HEK293 (cell line): ENCODE measurements around the gene GTPBP1.

Experiments
- CTCF ChIA-PET: fragments of 350-600 bp; formaldehyde crosslinking; extraction: SDS; loops from one replicate; lab custom pipeline; 2021; ENCODE audit warnings: antibody characterized with exemption; lab: Yijun Ruan, JAX
- POLR2A ChIA-PET: fragments of 300-600 bp; formaldehyde crosslinking; extraction: SDS; loops from one replicate; lab custom pipeline; 2020; ENCODE audit warnings: antibody characterized with exemption, inconsistent platforms; lab: Yijun Ruan, JAX
- H3K27ac ChIP-seq: fragments of 200-500 bp; sonication (Bioruptor generic); 2 replicates; pipeline ENCODE4 v1.5.1; 2014; ENCODE audit warnings: low read depth, low read length, control low read depth, inconsistent platforms; ENCODE audit errors: extremely low read depth
- H3K36me3 ChIP-seq, 2 experiments: fragments of 200-500 bp in 1 of 2; sonication (Bioruptor generic) in 1 of 2; 1 replicate in 1 of 2; 2 replicates in 1 of 2; pipeline ENCODE4 v1.5.1; 2014 to 2017; ENCODE audit warnings: inconsistent platforms in 2 of 2, low read length in 2 of 2; ENCODE audit not compliant: control insufficient read depth in 2 of 2, insufficient read depth in 1 of 2
- H3K4me1 ChIP-seq: fragments of 200-500 bp; sonication (Bioruptor generic); 2 replicates; pipeline ENCODE4 v1.5.1; 2014; ENCODE audit warnings: mild to moderate bottlenecking, low read length, inconsistent platforms; ENCODE audit not compliant: control insufficient read depth, insufficient read depth
- H3K4me3 ChIP-seq: 2 replicates; pipeline ENCODE4 v1.5.1; 2011; ENCODE audit warnings: low read depth, mild to moderate bottlenecking, control low read depth, low read length, moderate library complexity
- H3K9me3 ChIP-seq: fragments of 200-500 bp; sonication (Bioruptor generic); 2 replicates; pipeline ENCODE4 v1.5.1; 2014; ENCODE audit warnings: low read depth, low read length, inconsistent platforms; ENCODE audit not compliant: control insufficient read depth, insufficient read depth
- KLF9 ChIP-seq: fragments of 450-650 bp; formaldehyde crosslinking; IDR thresholded peaks from 2 replicates; pipeline ENCODE4 v1.5.1; 2016; ENCODE audit warnings: missing biosample characterization, missing genetic modification characterization, low read depth
- SCRT1 ChIP-seq: fragments of 450-650 bp; formaldehyde crosslinking; IDR thresholded peaks from 2 replicates; pipeline ENCODE4 v1.5.1; 2016; ENCODE audit warnings: missing biosample characterization, missing genetic modification characterization, borderline replicate concordance
- TSHZ1 ChIP-seq: fragments of 450-650 bp; formaldehyde crosslinking; IDR thresholded peaks from 2 replicates; pipeline ENCODE4 v1.5.1; 2016; ENCODE audit warnings: missing biosample characterization, missing genetic modification characterization, borderline replicate concordance
- WT1 ChIP-seq: fragments of 450-650 bp; formaldehyde crosslinking; IDR thresholded peaks from 2 replicates; pipeline ENCODE4 v1.5.1; 2016; ENCODE audit warnings: missing biosample characterization, missing genetic modification characterization
- ZBTB7A ChIP-seq: fragments of 450-650 bp; formaldehyde crosslinking; IDR thresholded peaks from 2 replicates; pipeline ENCODE4 v1.5.1; 2016; ENCODE audit warnings: low read depth, missing biosample characterization, missing genetic modification characterization
- ZFP3 ChIP-seq: fragments of 450-650 bp; formaldehyde crosslinking; IDR thresholded peaks from 2 replicates; pipeline ENCODE4 v1.5.1; 2016; ENCODE audit warnings: low read depth, missing biosample characterization, missing genetic modification characterization
- ZNF112 ChIP-seq: fragments of 450-650 bp; formaldehyde crosslinking; IDR thresholded peaks from 2 replicates; pipeline ENCODE4 v1.5.0; 2017; ENCODE audit warnings: missing biosample characterization, missing genetic modification characterization
- ZNF148 ChIP-seq: fragments of 450-650 bp; formaldehyde crosslinking; IDR thresholded peaks from 2 replicates; pipeline ENCODE4 v1.5.0; 2017; ENCODE audit warnings: missing biosample characterization, missing genetic modification characterization, borderline replicate concordance
- ZNF18 ChIP-seq: fragments of 450-650 bp; formaldehyde crosslinking; IDR thresholded peaks from 2 replicates; pipeline ENCODE4 v1.5.1; 2016; ENCODE audit warnings: missing biosample characterization, missing genetic modification characterization
- ZNF280C ChIP-seq: fragments of 450-650 bp; formaldehyde crosslinking; IDR thresholded peaks from 2 replicates; pipeline ENCODE4 v1.5.1; 2016; ENCODE audit warnings: missing biosample characterization, missing genetic modification characterization
- ZNF350 ChIP-seq: fragments of 450-650 bp; formaldehyde crosslinking; IDR thresholded peaks from 2 replicates; pipeline ENCODE4 v1.5.0; 2017; ENCODE audit warnings: missing biosample characterization, mild to moderate bottlenecking, missing genetic modification characterization
- ZNF354C ChIP-seq: fragments of 450-650 bp; formaldehyde crosslinking; IDR thresholded peaks from 2 replicates; pipeline ENCODE4 v1.5.1; 2016; ENCODE audit warnings: missing biosample characterization, missing genetic modification characterization, low read depth, borderline replicate concordance
- ZNF362 ChIP-seq: fragments of 450-650 bp; formaldehyde crosslinking; IDR thresholded peaks from 2 replicates; pipeline ENCODE4 v1.5.1; 2016; ENCODE audit warnings: missing biosample characterization, missing genetic modification characterization
- ZNF433 ChIP-seq: fragments of 450-650 bp; formaldehyde crosslinking; IDR thresholded peaks from 2 replicates; pipeline ENCODE4 v1.5.1; 2016; ENCODE audit warnings: missing biosample characterization, missing genetic modification characterization, low read depth
- ZNF514 ChIP-seq: fragments of 450-650 bp; formaldehyde crosslinking; IDR thresholded peaks from 2 replicates; pipeline ENCODE4 v1.5.1; 2016; ENCODE audit warnings: missing biosample characterization, missing genetic modification characterization
- ZNF660 ChIP-seq: fragments of 450-650 bp; IDR thresholded peaks from 2 replicates; pipeline ENCODE4 v1.5.1; 2018; ENCODE audit warnings: missing biosample characterization, mild to moderate bottlenecking, missing genetic modification characterization
- ZSCAN16 ChIP-seq: fragments of 450-650 bp; formaldehyde crosslinking; IDR thresholded peaks from 2 replicates; pipeline ENCODE4 v1.5.1; 2016; ENCODE audit warnings: missing biosample characterization, missing genetic modification characterization

Gene GTPBP1

GRCh38 chr22:38767313-38767712 is 61.6 kb downstream of the GTPBP1 start (continued):
- TF ChIP-seq ZNF660 (tag by site-specific recombination), result no peak
- no peak for TF ChIP-seq ZFP3 (tag by site-specific recombination)
- TF ChIP-seq ZSCAN16, result no peak
- TF ChIP-seq ZNF433 (tag by site-specific recombination), result no peak
- no peak for TF ChIP-seq ZNF280C (tag by site-specific recombination)
- TF ChIP-seq TSHZ1 (tag by site-specific recombination), result no peak
- TF ChIP-seq ZNF354C (tag by site-specific recombination), result no peak
- TF ChIP-seq, all 188 proteins: peak for 0

GRCh38 chr22:38768036-38768435 is 62.3 kb downstream of the GTPBP1 start:
- ChIA-PET CTCF (interaction anchor here (0.6 to 6.6 kb wide), 29 partner anchors 10 to 716 kb away, joined by 3 to 63 read pairs (median 8); partner anchors contain the start of genes CBX7 and NPTXR), POLR2A (interaction anchor here (0.7 to 3.3 kb wide), 4 partner anchors 12 to 95 kb away, joined by 3 to 19 read pairs (median 10); partner anchors contain the start of gene NPTXR)
- H3K9me3 ChIP-seq, result no peaks in the 10 kb centered on the region
- H3K4me3 ChIP-seq, result no peak overlapping the region
- no peak overlapping the region for H3K27ac ChIP-seq
- TF ChIP-seq ZNF362 (tag by site-specific recombination), result no peak
- TF ChIP-seq SCRT1 (tag by site-specific recombination), result no peak
- TF ChIP-seq WT1 (tag by site-specific recombination), result no peak
- TF ChIP-seq ZBTB7A (tag by site-specific recombination), result no peak
- no peak for TF ChIP-seq ZNF514 (tag by site-specific recombination)
- no peak for TF ChIP-seq ZNF148 (tag by site-specific recombination)
- TF ChIP-seq ZNF112 (tag by site-specific recombination), result no peak
- TF ChIP-seq ZNF350 (tag by site-specific recombination), result no peak
- TF ChIP-seq ZNF18 (tag by site-specific recombination), result no peak
- TF ChIP-seq KLF9 (tag by site-specific recombination), result no peak
- TF ChIP-seq, all 188 proteins: peak for 0
- no peaks in the 10 kb centered on the region for H3K36me3 ChIP-seq
- no peaks in the 10 kb centered on the region for H3K4me1 ChIP-seq
